Liver (tissue), 9 donors: ENCODE measurements around the gene CDH13. TPM values are rescaled to one million over a fixed set of nuclear protein-coding genes. Genes with fewer than 3 reads are reported as not detected.

Source experiments
- DNase-seq: peaks from one replicate; pipeline ENCODE4 v3.0.0-alpha.2; 2017; ENCODE audit warnings: low spot score
- H3K27ac ChIP-seq, 2 donors: one replicate each; pipeline ENCODE4 v1.7.0; 2013; ENCODE audit warnings: inconsistent platforms in 2 of 2, low read length in 2 of 2, control low read depth in 1 of 2, low read depth in 1 of 2, mild to moderate bottlenecking in 1 of 2
- H3K27me3 ChIP-seq, 4 donors: one replicate each; pipeline versions ENCODE4 v1.6.1 to v1.7.0; 2013; ENCODE audit warnings: low read length in 3 of 4, inconsistent platforms in 1 of 4, mild to moderate bottlenecking in 1 of 4, moderate library complexity in 1 of 4; ENCODE audit not compliant: control insufficient read depth in 4 of 4, insufficient read depth in 4 of 4
- H3K36me3 ChIP-seq, 4 donors: one replicate each; pipeline versions ENCODE4 v1.6.1 to v1.7.0; 2013; ENCODE audit warnings: low read length in 3 of 4, mild to moderate bottlenecking in 3 of 4, low read depth in 1 of 4, moderate library complexity in 1 of 4; ENCODE audit not compliant: control insufficient read depth in 4 of 4, insufficient read depth in 3 of 4
- H3K4me1 ChIP-seq, 4 donors: one replicate each; pipeline versions ENCODE4 v1.6.1 to v1.7.0; 2013; ENCODE audit warnings: low read length in 3 of 4, mild to moderate bottlenecking in 3 of 4, moderate library complexity in 1 of 4; ENCODE audit not compliant: control insufficient read depth in 4 of 4, insufficient read depth in 4 of 4
- H3K4me3 ChIP-seq, 3 donors: one replicate each; pipeline versions ENCODE4 v1.6.1 to v1.7.0; 2013; ENCODE audit warnings: low read length in 3 of 3, control low read depth in 1 of 3, low read depth in 1 of 3, mild to moderate bottlenecking in 1 of 3
- H3K9ac ChIP-seq, 2 donors: one replicate each; pipeline ENCODE4 v1.7.0; 2013; ENCODE audit warnings: low read length in 2 of 2, mild to moderate bottlenecking in 2 of 2, moderate library complexity in 2 of 2, control low read depth in 1 of 2, low read depth in 1 of 2
- H3K9me3 ChIP-seq, 4 donors: one replicate each; pipeline versions ENCODE4 v1.6.1 to v1.7.0; 2013; ENCODE audit warnings: low read length in 3 of 4; ENCODE audit not compliant: control insufficient read depth in 4 of 4
- ATF3 ChIP-seq: IDR thresholded peaks from 2 replicates; pipeline ENCODE4 v1.6.1; 2016; ENCODE audit warnings: antibody characterized with exemption
- CTCF ChIP-seq: fragments of 150-350 bp; IDR thresholded peaks from 2 replicates; pipeline ENCODE4 v1.5.1; 2017; ENCODE audit warnings: improper control_type of control experiment, low read depth, low read length; ENCODE audit not compliant: missing input control
- EGR1 ChIP-seq, 2 donors: IDR thresholded peaks; 2 replicates each; pipeline ENCODE4 v1.6.1; 2016 to 2018; ENCODE audit warnings: antibody characterized with exemption in 2 of 2, low read depth in 2 of 2
- FOXA1 ChIP-seq: IDR thresholded peaks from 2 replicates; pipeline ENCODE4 v1.6.1; 2016; ENCODE audit warnings: antibody characterized with exemption
- FOXA2 ChIP-seq: IDR thresholded peaks from 2 replicates; pipeline ENCODE4 v1.6.1; 2016; ENCODE audit warnings: antibody characterized with exemption
- GABPA ChIP-seq, 2 donors: IDR thresholded peaks in 1 of 2; conservative IDR thresholded peaks in 1 of 2; 2 replicates each; pipeline ENCODE4 v1.6.1; 2016; ENCODE audit warnings: antibody characterized with exemption in 2 of 2, mild to moderate bottlenecking in 1 of 2, moderate library complexity in 1 of 2
- HNF4A ChIP-seq, 2 donors: conservative IDR thresholded peaks; 2 replicates each; pipeline ENCODE4 v1.6.1; 2016; ENCODE audit warnings: antibody characterized with exemption in 2 of 2, mild to moderate bottlenecking in 2 of 2
- HNF4G ChIP-seq: IDR thresholded peaks from 2 replicates; pipeline ENCODE4 v1.6.1; 2016; ENCODE audit warnings: antibody characterized with exemption
- JUND ChIP-seq, 2 donors: IDR thresholded peaks; 2 replicates each; pipeline ENCODE4 v1.6.1; 2016; ENCODE audit warnings: antibody characterized with exemption in 2 of 2
- NR2F2 ChIP-seq: IDR thresholded peaks from 2 replicates; pipeline ENCODE4 v1.6.1; 2016; ENCODE audit warnings: antibody characterized with exemption
- RAD21 ChIP-seq, 2 donors: IDR thresholded peaks; 2 replicates each; pipeline ENCODE4 v1.6.1; 2016; ENCODE audit warnings: antibody characterized with exemption in 2 of 2, mild to moderate bottlenecking in 2 of 2
- RXRA ChIP-seq, 2 donors: IDR thresholded peaks; 2 replicates each; pipeline ENCODE4 v1.6.1; 2017 to 2018; ENCODE audit warnings: antibody characterized with exemption in 2 of 2, mild to moderate bottlenecking in 1 of 2
- SP1 ChIP-seq: IDR thresholded peaks from 2 replicates; pipeline ENCODE4 v1.6.1; 2018; ENCODE audit warnings: antibody characterized with exemption, mild to moderate bottlenecking
- TAF1 ChIP-seq: conservative IDR thresholded peaks from 2 replicates; pipeline ENCODE4 v1.6.1; 2016; ENCODE audit warnings: antibody characterized with exemption, mild to moderate bottlenecking
- YY1 ChIP-seq: IDR thresholded peaks from 2 replicates; pipeline ENCODE4 v1.6.1; 2016; ENCODE audit warnings: antibody characterized with exemption, mild to moderate bottlenecking
- WGBS: extraction: QIAGEN DNeasy Blood & Tissue Kit; methylation state at CpG from one replicate; pipeline ENCODE4 v1.1.7; 2013; 5-methylcytosine and 5-hydroxymethylcytosine counted together
- polyA plus RNA-seq, 2 donors: library from polyadenylated mRNA; stranded (reverse) in 1 of 2; unstranded in 1 of 2; fragments of 200-250 nt in 1 of 2; fragments of >200 nt in 1 of 2; fragmentation: Nextera tagmentation in 1 of 2; extraction: Ambion mirVana in 1 of 2; gene quantifications; one replicate each; pipeline versions ENCODE4 v1.2.1 to v1.2.3, GENCODE V29; 2013 to 2015
- total RNA-seq, 2 donors: library from RNA; depleted of rRNA; stranded (reverse); fragments of >200 nt; gene quantifications; one replicate each; pipeline ENCODE4 v1.2.3, GENCODE V29; 2014
- TF ChIP-seq, protein P1 (sequence below): IDR thresholded peaks from 2 replicates; pipeline ENCODE4 v1.6.1; 2016; ENCODE audit warnings: antibody characterized with exemption
- TF ChIP-seq, protein P2 (sequence below): IDR thresholded peaks from 2 replicates; pipeline ENCODE4 v1.6.1; 2016; ENCODE audit warnings: antibody characterized with exemption, mild to moderate bottlenecking
- TF ChIP-seq, protein P3 (sequence below): IDR thresholded peaks from 2 replicates; pipeline ENCODE4 v1.6.1; 2016; ENCODE audit warnings: antibody characterized with exemption
- donor health status: healthy.
- donor health status: healthy.
- donor health status: healthy.
- donor health status: healthy.
- donor health status: healthy.

The CDH13 gene
- total and polyA plus RNA-seq, 4 donors, result 0.21 to 1.5 (median 0.58) TPM

DNA sequence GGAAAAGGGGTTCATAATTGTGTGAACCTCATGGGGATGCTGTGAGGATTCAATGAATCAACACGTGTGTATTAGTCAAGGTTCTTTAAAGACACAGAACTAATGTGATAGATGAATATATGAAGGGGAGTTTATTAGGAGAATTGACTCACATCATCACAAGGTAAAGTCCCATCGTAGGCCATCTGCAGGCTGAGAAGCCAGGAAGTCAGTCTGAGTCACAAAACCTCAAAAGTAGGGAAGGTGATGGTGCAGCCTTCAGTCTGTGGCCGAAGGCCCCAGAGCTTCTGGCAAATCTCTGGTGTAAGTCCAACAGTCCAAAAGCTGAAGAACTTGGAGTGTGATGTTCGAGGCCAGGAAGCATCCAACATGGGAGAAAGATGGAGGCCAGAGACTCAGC is 413.4 kb downstream of the CDH13 start:
- H3K27ac ChIP-seq, result no peak overlapping the region
- WGBS, result 71% methylated on average over 4 of the region's 4 CpGs
- no peaks in the 10 kb centered on the region for H3K9me3 ChIP-seq
- DNase-seq, result no peak
- H3K4me3 ChIP-seq, result no peak overlapping the region
- no peak overlapping the region for H3K9ac ChIP-seq
- H3K4me1 ChIP-seq, result no peaks in the 10 kb centered on the region
- TF ChIP-seq EGR1 (IDR thresholded peaks at IDR 0.05; ENCODE audit: low read depth in 2 of 2), result no peak
- no peak for TF ChIP-seq TAF1
- TF ChIP-seq NR2F2, result no peak
- TF ChIP-seq FOXA1, result no peak
- TF ChIP-seq RXRA (IDR thresholded peaks at IDR 0.05), result no peak
- no peak for TF ChIP-seq RAD21 (IDR thresholded peaks at IDR 0.05)
- no peak for TF ChIP-seq CTCF
- TF ChIP-seq, protein P1, sequence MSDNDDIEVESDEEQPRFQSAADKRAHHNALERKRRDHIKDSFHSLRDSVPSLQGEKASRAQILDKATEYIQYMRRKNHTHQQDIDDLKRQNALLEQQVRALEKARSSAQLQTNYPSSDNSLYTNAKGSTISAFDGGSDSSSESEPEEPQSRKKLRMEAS, result no peak
- no peak for TF ChIP-seq HNF4G
- TF ChIP-seq, protein P2, sequence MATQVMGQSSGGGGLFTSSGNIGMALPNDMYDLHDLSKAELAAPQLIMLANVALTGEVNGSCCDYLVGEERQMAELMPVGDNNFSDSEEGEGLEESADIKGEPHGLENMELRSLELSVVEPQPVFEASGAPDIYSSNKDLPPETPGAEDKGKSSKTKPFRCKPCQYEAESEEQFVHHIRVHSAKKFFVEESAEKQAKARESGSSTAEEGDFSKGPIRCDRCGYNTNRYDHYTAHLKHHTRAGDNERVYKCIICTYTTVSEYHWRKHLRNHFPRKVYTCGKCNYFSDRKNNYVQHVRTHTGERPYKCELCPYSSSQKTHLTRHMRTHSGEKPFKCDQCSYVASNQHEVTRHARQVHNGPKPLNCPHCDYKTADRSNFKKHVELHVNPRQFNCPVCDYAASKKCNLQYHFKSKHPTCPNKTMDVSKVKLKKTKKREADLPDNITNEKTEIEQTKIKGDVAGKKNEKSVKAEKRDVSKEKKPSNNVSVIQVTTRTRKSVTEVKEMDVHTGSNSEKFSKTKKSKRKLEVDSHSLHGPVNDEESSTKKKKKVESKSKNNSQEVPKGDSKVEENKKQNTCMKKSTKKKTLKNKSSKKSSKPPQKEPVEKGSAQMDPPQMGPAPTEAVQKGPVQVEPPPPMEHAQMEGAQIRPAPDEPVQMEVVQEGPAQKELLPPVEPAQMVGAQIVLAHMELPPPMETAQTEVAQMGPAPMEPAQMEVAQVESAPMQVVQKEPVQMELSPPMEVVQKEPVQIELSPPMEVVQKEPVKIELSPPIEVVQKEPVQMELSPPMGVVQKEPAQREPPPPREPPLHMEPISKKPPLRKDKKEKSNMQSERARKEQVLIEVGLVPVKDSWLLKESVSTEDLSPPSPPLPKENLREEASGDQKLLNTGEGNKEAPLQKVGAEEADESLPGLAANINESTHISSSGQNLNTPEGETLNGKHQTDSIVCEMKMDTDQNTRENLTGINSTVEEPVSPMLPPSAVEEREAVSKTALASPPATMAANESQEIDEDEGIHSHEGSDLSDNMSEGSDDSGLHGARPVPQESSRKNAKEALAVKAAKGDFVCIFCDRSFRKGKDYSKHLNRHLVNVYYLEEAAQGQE, result no peak
- no peak for TF ChIP-seq YY1
- no peak for TF ChIP-seq ATF3
- no peak for TF ChIP-seq JUND (IDR thresholded peaks at IDR 0.05)
- TF ChIP-seq GABPA (IDR thresholded peaks at IDR 0.05 in 1 of 2, conservative IDR thresholded peaks at IDR 0.05 in 1 of 2), result no peak
- TF ChIP-seq, protein P3, sequence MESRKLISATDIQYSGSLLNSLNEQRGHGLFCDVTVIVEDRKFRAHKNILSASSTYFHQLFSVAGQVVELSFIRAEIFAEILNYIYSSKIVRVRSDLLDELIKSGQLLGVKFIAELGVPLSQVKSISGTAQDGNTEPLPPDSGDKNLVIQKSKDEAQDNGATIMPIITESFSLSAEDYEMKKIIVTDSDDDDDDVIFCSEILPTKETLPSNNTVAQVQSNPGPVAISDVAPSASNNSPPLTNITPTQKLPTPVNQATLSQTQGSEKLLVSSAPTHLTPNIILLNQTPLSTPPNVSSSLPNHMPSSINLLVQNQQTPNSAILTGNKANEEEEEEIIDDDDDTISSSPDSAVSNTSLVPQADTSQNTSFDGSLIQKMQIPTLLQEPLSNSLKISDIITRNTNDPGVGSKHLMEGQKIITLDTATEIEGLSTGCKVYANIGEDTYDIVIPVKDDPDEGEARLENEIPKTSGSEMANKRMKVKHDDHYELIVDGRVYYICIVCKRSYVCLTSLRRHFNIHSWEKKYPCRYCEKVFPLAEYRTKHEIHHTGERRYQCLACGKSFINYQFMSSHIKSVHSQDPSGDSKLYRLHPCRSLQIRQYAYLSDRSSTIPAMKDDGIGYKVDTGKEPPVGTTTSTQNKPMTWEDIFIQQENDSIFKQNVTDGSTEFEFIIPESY, result no peak
- TF ChIP-seq HNF4A (conservative IDR thresholded peaks at IDR 0.05), result no peak
- no peak for TF ChIP-seq SP1
- TF ChIP-seq FOXA2, result no peak
- H3K27me3 ChIP-seq, result no peaks in the 10 kb centered on the region
- H3K36me3 ChIP-seq, result no peaks in the 10 kb centered on the region

- Histone ChIP-seq H3K9ac (no peak overlapping the region), H3K9me3 (no peaks in the 10 kb centered on the region), H3K36me3 (no peaks in the 10 kb centered on the region), H3K4me3 (no peak overlapping the region), H3K4me1 (no peaks in the 10 kb centered on the region), H3K27ac (no peak overlapping the region), H3K27me3 (no peaks in the 10 kb centered on the region)
- TF ChIP-seq HNF4A (conservative IDR thresholded peaks at IDR 0.05) (no peak), FOXA1 (no peak), JUND (IDR thresholded peaks at IDR 0.05) (no peak), TAF1 (no peak), FOXA2 (no peak), YY1 (no peak)
- TF ChIP-seq, protein P2, result no peak
- TF ChIP-seq, protein P1, result no peak
- TF ChIP-seq, protein P3, result no peak
- DNase-seq, result no peak
- WGBS, result 76% methylated on average over 10 of the region's 10 CpGs
Observed at GRCh38 chr16:83044589-83044988, 417.8 kb downstream of the CDH13 start.
